Natural killer cell (primary cell): Measurements from ENCODE around the gene RP9. TPM values are rescaled to one million over a fixed set of nuclear protein-coding genes. Genes with fewer than 3 reads are reported as not detected.

Experiments
- ATAC-seq, 3 donors: fragments of 150-1000 bp in 2 of 3; fragments of 200-7000 bp in 1 of 3; cut with Tn5 transposase; 1 replicate in 1 of 3; 2 replicates in 2 of 3; pipeline ENCODE4 v1.10.0; 2021; ENCODE audit warnings: mild to moderate bottlenecking in 2 of 3, moderate library complexity in 2 of 3
- DNase-seq, 2 donors: peaks; one replicate each; pipeline versions ENCODE4 v3.0.0 to v3.0.0-alpha.2; 2013 to 2021; ENCODE audit warnings: mixed read lengths in 1 of 2
- H3K27ac ChIP-seq: one replicate; pipeline ENCODE4 v1.5.1; 2013; ENCODE audit warnings: mild to moderate bottlenecking, low read length
- H3K27me3 ChIP-seq: one replicate; pipeline ENCODE4 v1.6.1; 2013; ENCODE audit warnings: low read length; ENCODE audit not compliant: control insufficient read depth, insufficient read depth
- H3K36me3 ChIP-seq: one replicate; pipeline ENCODE4 v1.6.1; 2013; ENCODE audit warnings: low read length; ENCODE audit not compliant: control insufficient read depth, insufficient read depth
- H3K4me1 ChIP-seq: one replicate; pipeline ENCODE4 v1.6.1; 2013; ENCODE audit warnings: low read length; ENCODE audit not compliant: control insufficient read depth, insufficient read depth
- H3K4me3 ChIP-seq: one replicate; pipeline ENCODE4 v1.5.1; 2013; ENCODE audit warnings: low read length
- H3K9me3 ChIP-seq: one replicate; pipeline ENCODE4 v1.6.1; 2013; ENCODE audit warnings: low read length; ENCODE audit not compliant: control insufficient read depth, insufficient read depth
- H3K27ac Mint-ChIP-seq, 2 donors: one replicate each; pipeline ENCODE4 v1.8.0; 2022; ENCODE audit warnings: mild to moderate bottlenecking in 2 of 2, mixed read lengths in 2 of 2, moderate library complexity in 1 of 2
- H3K27me3 Mint-ChIP-seq, 2 donors: one replicate each; pipeline ENCODE4 v1.8.0; 2022; ENCODE audit warnings: low read depth in 2 of 2, mixed read lengths in 2 of 2
- H3K36me3 Mint-ChIP-seq: one replicate; pipeline ENCODE4 v1.8.0; 2022; ENCODE audit warnings: mixed read lengths
- H3K4me1 Mint-ChIP-seq, 2 donors: one replicate each; pipeline ENCODE4 v1.8.0; 2022; ENCODE audit warnings: mixed read lengths in 2 of 2
- H3K4me3 Mint-ChIP-seq: one replicate; pipeline ENCODE4 v1.8.0; 2022; ENCODE audit warnings: mild to moderate bottlenecking, moderate library complexity, mixed read lengths
- H3K9me3 Mint-ChIP-seq, 2 donors: one replicate each; pipeline ENCODE4 v1.8.0; 2022; ENCODE audit warnings: mixed read lengths in 2 of 2
- CTCF ChIP-seq: fragments of 200-600 bp; IDR thresholded peaks from one replicate; pipeline ENCODE4 v1.8.0; 2022; ENCODE audit warnings: antibody characterized with exemption
- WGBS: methylation state at CpG from one replicate; pipeline ENCODE4 v1.1.7; 2013; ENCODE audit warnings: missing lambda C conversion rate; ENCODE audit not compliant: insufficient coverage; 5-methylcytosine and 5-hydroxymethylcytosine counted together
- intact Hi-C: fragments of 100-400 bp; cut with micrococcal nuclease; formaldehyde crosslinking; loops from one replicate; pipeline ENCODE4 v1.14.2; 2022
- total RNA-seq, 4 donors: library from RNA; stranded (reverse); fragments of 120-200 nt in 1 of 4; gene quantifications; one replicate each; pipeline versions ENCODE4 v1.2.3 to v1.2.4, GENCODE V29; 2013 to 2022

The RP9 gene
- total RNA-seq, 3 donors from 2014 or later (not counting 1 experiment from before 2014, with no cell fraction given): 19.1 to 27.6 (median 21.9) TPM

DNA sequence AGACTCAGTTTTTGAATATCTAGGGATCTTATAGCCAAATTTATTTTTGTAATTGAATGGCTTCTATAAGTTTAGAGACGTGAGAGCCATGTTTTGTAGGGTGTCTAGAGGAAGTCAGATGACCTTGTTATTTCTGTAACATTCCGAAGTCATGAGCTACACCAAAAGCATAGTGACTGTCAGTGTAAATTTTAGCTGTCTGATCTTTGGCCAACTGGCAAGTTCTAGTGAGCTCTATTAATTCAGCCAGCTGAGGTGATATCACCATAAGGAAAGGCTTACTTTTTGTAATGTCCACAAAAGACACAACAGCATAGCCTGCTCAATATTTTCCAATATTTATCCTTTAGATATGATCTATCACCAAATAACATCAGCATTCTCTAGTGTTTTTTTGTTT lies 36.7 kb downstream of the RP9 start:
- no peak overlapping the region for H3K4me3 Mint-ChIP-seq
- no peak for ATAC-seq
- DNase-seq: no peak
- peaks cover 8% of the 10 kb centered on the region for H3K9me3 ChIP-seq
- H3K27me3 ChIP-seq: no peaks in the 10 kb centered on the region
- intact Hi-C loops: no loop called here
- H3K27ac Mint-ChIP-seq: no peak overlapping the region
- no peaks in the 10 kb centered on the region for H3K36me3 ChIP-seq
- H3K4me3 ChIP-seq: no peak overlapping the region
- peaks cover 8% of the 10 kb centered on the region for H3K4me1 ChIP-seq
- H3K36me3 Mint-ChIP-seq: no peaks in the 10 kb centered on the region
- no peak for TF ChIP-seq CTCF
- no peak overlapping the region for H3K27ac ChIP-seq
- H3K9me3 Mint-ChIP-seq: no peaks in the 10 kb centered on the region
- WGBS: 78% methylated on average over 2 of the region's 2 CpGs
- peaks cover 17 to 63% of the 10 kb centered on the region in 2 donors for H3K27me3 Mint-ChIP-seq
- peaks cover 6 to 7% of the 10 kb centered on the region in 2 donors for H3K4me1 Mint-ChIP-seq

GRCh38 chr7:33070831-33071230 lies 38.4 kb downstream of the RP9 start:
- Histone ChIP-seq H3K9me3 (peaks cover 8% of the 10 kb centered on the region), H3K27me3 (no peaks in the 10 kb centered on the region), H3K4me1 (no peaks in the 10 kb centered on the region), H3K36me3 (no peaks in the 10 kb centered on the region), H3K27ac (no peak overlapping the region), H3K4me3 (no peak overlapping the region)
- Mint-ChIP-seq H3K4me1 (no peaks in the 10 kb centered on the region), H3K9me3 (peaks cover 0 to 4% of the 10 kb centered on the region in 2 donors), H3K27ac (no peak overlapping the region), H3K36me3 (peaks cover 8% of the 10 kb centered on the region), H3K27me3 (peaks cover 23 to 67% of the 10 kb centered on the region in 2 donors), H3K4me3 (no peak overlapping the region)
- DNase-seq (no peak), ATAC-seq (no peak)
- intact Hi-C loops: no loop called here
- 86% methylated on average over 6 of the region's 6 CpGs for WGBS
- no peak for TF ChIP-seq CTCF

DNA sequence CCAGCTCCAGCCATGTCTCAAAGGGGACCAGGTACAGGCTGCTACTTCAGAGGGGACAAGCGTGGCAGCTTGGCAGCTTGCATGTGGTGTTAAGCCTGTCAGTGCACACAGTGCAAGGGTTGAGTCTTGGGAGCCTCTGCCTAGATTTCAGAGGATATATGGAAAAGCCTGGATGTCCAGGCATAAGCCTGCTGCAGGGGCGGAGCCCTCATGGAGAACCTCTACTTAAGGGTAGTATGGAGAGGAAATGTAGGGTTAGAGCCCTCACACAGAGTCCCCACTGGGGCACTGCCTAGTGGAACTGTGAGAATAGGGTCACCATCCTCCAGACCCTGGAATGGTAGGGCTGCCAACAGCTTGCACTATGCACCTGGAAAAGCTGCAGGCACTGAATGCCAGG lies 38.9 kb downstream of the RP9 start:
- DNase-seq (no peak), ATAC-seq (no peak)
- Mint-ChIP-seq H3K9me3 (peaks cover 0 to 8% of the 10 kb centered on the region in 2 donors), H3K36me3 (peaks cover 8% of the 10 kb centered on the region), H3K27ac (no peak overlapping the region), H3K4me1 (no peaks in the 10 kb centered on the region), H3K27me3 (peaks cover 26 to 69% of the 10 kb centered on the region in 2 donors), H3K4me3 (no peak overlapping the region)
- Histone ChIP-seq H3K27me3 (no peaks in the 10 kb centered on the region), H3K9me3 (peaks cover 8% of the 10 kb centered on the region), H3K4me3 (no peak overlapping the region), H3K4me1 (no peaks in the 10 kb centered on the region), H3K36me3 (no peaks in the 10 kb centered on the region), H3K27ac (no peak overlapping the region)
- no peak for TF ChIP-seq CTCF
- WGBS: 100% methylated on average over 2 of the region's 2 CpGs
- intact Hi-C loops: no loop called here

- peaks cover 8% of the 10 kb centered on the region for H3K36me3 Mint-ChIP-seq
- 60% methylated on average over 1 of the region's 1 CpG for WGBS
- no peak overlapping the region for H3K27ac Mint-ChIP-seq
- H3K4me3 ChIP-seq: no peak overlapping the region
- H3K4me3 Mint-ChIP-seq: no peak overlapping the region
- peaks cover 18 to 50% of the 10 kb centered on the region in 2 donors for H3K27me3 Mint-ChIP-seq
- peaks cover 4% of the 10 kb centered on the region for H3K4me1 ChIP-seq
- intact Hi-C loops: no loop called here
- DNase-seq (no peak), ATAC-seq (no peak)
- peaks cover 5 to 6% of the 10 kb centered on the region in 2 donors for H3K4me1 Mint-ChIP-seq
- no peak for TF ChIP-seq CTCF
- no peaks in the 10 kb centered on the region for H3K27me3 ChIP-seq
- no peaks in the 10 kb centered on the region for H3K36me3 ChIP-seq
- no peak overlapping the region for H3K27ac ChIP-seq
- peaks cover 8% of the 10 kb centered on the region for H3K9me3 ChIP-seq
- peaks cover 0 to 8% of the 10 kb centered on the region in 2 donors for H3K9me3 Mint-ChIP-seq
Observed at GRCh38 chr7:33067921-33068320, 41.3 kb downstream of the RP9 start.
